GM19099 (cell line): ENCODE measurements around the gene CROCC2.

ENCODE experiments used
- POLR2A ChIP-seq: IDR thresholded peaks from 3 replicates; pipeline ENCODE4 v1.6.1; 2011; ENCODE audit warnings: low read depth; ENCODE audit not compliant: insufficient read length; ENCODE audit errors: extremely low read depth

CROCC2 gene

GRCh38 chr2:240962300-240963064 is 56.3 kb downstream of the CROCC2 start:
- no peak for TF ChIP-seq POLR2A

- TF ChIP-seq POLR2A, result no peak
Measured at GRCh38 chr2:240963065-240963867, 57.1 kb downstream of the CROCC2 start.

- TF ChIP-seq POLR2A, result no peak
Measured at GRCh38 chr2:240963868-240964703, 58.0 kb downstream of the CROCC2 start.

- no peak for TF ChIP-seq POLR2A
Measured at GRCh38 chr2:240964704-240965295, 58.7 kb downstream of the CROCC2 start.

- no peak for TF ChIP-seq POLR2A
Measured at GRCh38 chr2:240965296-240965904, 59.3 kb downstream of the CROCC2 start.

GRCh38 chr2:240965905-240966456 is 59.8 kb downstream of the CROCC2 start:
- TF ChIP-seq POLR2A, result no peak

- TF ChIP-seq POLR2A, result no peak
Measured at GRCh38 chr2:240966457-240966905, 60.3 kb downstream of the CROCC2 start.

- TF ChIP-seq POLR2A, result no peak
Measured at GRCh38 chr2:240966906-240967680, 61.0 kb downstream of the CROCC2 start.

GRCh38 chr2:240967681-240968621 is 61.8 kb downstream of the CROCC2 start:
- TF ChIP-seq POLR2A, result no peak

- no peak for TF ChIP-seq POLR2A
Measured at GRCh38 chr2:240968731-240969624, 62.8 kb downstream of the CROCC2 start.

GRCh38 chr2:240970104-240970503 is 64.0 kb downstream of the CROCC2 start:
- TF ChIP-seq POLR2A, result no peak
